Neural progenitor cell (in vitro differentiated cells): ENCODE results near the gene SLC17A9.

Experiments
- CTCF ChIP-seq: fragments of 200-600 bp; sonication (generic); IDR thresholded peaks from 2 replicates; pipeline ENCODE4 v1.5.1; 2017; ENCODE audit warnings: antibody characterized with exemption, mild to moderate bottlenecking
- EZH2 ChIP-seq: fragments of 200-600 bp; sonication (generic); IDR thresholded peaks from 2 replicates; pipeline ENCODE4 v1.6.1; 2017; ENCODE audit warnings: antibody characterized with exemption, mild to moderate bottlenecking, moderate library complexity
- EZH2phosphoT487 ChIP-seq: fragments of 200-600 bp; sonication (generic); IDR thresholded peaks from 2 replicates; pipeline ENCODE4 v1.6.1; 2017; ENCODE audit warnings: antibody characterized with exemption

DNA sequence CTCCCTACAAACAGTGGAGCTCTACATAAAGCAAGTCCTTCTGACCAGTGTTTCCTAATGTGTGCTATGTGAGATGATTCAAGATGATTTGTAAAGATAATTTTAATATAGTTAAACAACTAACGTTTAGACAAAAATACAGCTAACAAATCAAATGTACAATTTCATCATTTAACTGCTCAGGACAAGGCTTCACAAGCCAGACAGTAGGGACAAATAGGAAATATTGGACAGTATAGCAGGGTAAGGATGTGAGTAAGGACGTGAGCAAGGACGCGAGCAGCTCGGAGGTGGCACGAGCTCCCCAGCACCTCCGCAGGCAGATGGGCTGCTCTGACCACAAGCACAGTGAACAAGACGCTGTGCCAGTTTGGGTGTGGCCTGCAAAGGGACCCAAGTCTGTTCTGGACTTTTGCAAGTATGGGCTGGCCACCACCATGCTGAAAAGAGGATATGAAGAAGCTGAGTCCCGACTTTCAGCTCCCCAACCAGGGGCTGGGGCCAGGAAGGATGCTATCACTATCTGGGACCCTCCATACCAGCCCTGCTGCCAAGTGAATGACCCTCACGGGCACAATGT, 40.7 kb upstream of the SLC17A9 start:
- no peak for TF ChIP-seq CTCF
- TF ChIP-seq EZH2, result no peak
- TF ChIP-seq EZH2phosphoT487, result no peak
